Duodenal mucosa (tissue), 2 donors: ENCODE results near the gene RALA.

ENCODE experiments used
- H3K27ac ChIP-seq: one replicate; pipeline ENCODE4 v1.7.0; 2013; ENCODE audit warnings: low read depth, low read length
- H3K27me3 ChIP-seq, 2 donors: one replicate each; pipeline ENCODE4 v1.7.0; 2013; ENCODE audit warnings: low read length in 2 of 2, control low read depth in 1 of 2; ENCODE audit not compliant: insufficient read depth in 2 of 2, control insufficient read depth in 1 of 2
- H3K36me3 ChIP-seq, 2 donors: one replicate each; pipeline ENCODE4 v1.7.0; 2013; ENCODE audit warnings: low read length in 2 of 2, control low read depth in 1 of 2; ENCODE audit not compliant: insufficient read depth in 2 of 2, control insufficient read depth in 1 of 2
- H3K4me1 ChIP-seq, 2 donors: one replicate each; pipeline ENCODE4 v1.7.0; 2013; ENCODE audit warnings: low read length in 2 of 2, control low read depth in 1 of 2; ENCODE audit not compliant: insufficient read depth in 2 of 2, control insufficient read depth in 1 of 2
- H3K4me3 ChIP-seq, 2 donors: one replicate each; pipeline ENCODE4 v1.7.0; 2013; ENCODE audit warnings: low read length in 2 of 2, low read depth in 1 of 2
- H3K9ac ChIP-seq, 2 donors: one replicate each; pipeline ENCODE4 v1.7.0; 2013; ENCODE audit warnings: low read length in 2 of 2, low read depth in 1 of 2
- H3K9me3 ChIP-seq, 2 donors: one replicate each; pipeline ENCODE4 v1.7.0; 2013; ENCODE audit warnings: low read length in 2 of 2, control low read depth in 1 of 2; ENCODE audit not compliant: control insufficient read depth in 1 of 2

Gene RALA

DNA sequence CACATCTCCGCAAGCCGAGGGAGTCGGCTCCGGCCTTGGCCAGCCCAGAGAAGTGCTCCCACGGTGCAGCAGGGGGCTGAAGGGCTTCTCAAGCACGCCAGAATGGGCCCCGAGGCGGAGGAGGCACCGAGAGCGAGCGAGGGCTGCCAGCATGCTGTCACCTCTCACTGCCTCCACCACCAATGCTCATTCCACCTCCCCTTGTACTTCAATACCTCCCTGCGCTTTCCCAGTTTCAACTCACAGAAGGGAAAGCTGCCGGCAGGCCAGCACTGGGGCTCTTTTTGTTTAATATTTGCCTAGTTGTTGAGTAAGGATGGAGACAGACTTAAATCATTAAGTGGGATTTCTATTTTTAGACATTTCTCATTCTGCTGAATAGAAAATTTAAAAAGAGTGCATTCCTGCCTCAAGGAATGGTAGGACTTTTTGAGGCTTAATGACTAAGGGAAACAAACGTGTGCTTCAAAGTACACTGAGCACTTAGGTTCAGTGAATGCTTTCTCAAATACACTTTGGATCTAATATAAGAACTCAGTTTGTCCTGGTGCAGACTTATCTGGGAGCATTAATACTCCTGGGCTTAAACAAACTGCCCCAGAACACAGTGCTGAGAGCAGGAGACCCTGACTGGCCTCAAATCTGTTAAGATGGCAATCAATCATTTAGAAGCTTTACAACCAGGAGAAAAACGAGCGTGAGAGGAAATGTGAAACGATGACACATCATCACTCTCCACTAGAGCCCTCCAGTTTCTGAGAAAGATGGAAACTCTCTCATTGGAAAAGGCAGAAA lies 131.2 kb downstream of the RALA start:
- H3K27ac ChIP-seq = no peak overlapping the region

GRCh38 chr7:39757604-39758003 lies 134.2 kb downstream of the RALA start:
- H3K27me3 ChIP-seq = no peaks in the 10 kb centered on the region
- no peak overlapping the region for H3K27ac ChIP-seq
- H3K9ac ChIP-seq = no peak overlapping the region
- no peak overlapping the region for H3K4me3 ChIP-seq
- H3K9me3 ChIP-seq = no peaks in the 10 kb centered on the region
- no peaks in the 10 kb centered on the region for H3K36me3 ChIP-seq
- H3K4me1 ChIP-seq = no peaks in the 10 kb centered on the region

More for the DNA sequence above, 131.2 kb downstream of the RALA start:
- Histone ChIP-seq H3K27me3 (no peaks in the 10 kb centered on the region), H3K9ac (no peak overlapping the region), H3K4me1 (no peaks in the 10 kb centered on the region), H3K36me3 (no peaks in the 10 kb centered on the region), H3K9me3 (no peaks in the 10 kb centered on the region), H3K4me3 (no peak overlapping the region)
